WI38 (cell line): Measurements from ENCODE around the gene CELF2.

Experiments used
- H3K4me3 ChIP-seq: 2 replicates; pipeline ENCODE4 v1.5.1; 2011; ENCODE audit warnings: low read depth, mild to moderate bottlenecking, control low read depth, low read length
- CTCF ChIP-seq: IDR thresholded peaks from 2 replicates; pipeline ENCODE4 v1.5.1; 2012; ENCODE audit warnings: low read depth, mild to moderate bottlenecking, control low read depth, low read length

CELF2 gene

DNA sequence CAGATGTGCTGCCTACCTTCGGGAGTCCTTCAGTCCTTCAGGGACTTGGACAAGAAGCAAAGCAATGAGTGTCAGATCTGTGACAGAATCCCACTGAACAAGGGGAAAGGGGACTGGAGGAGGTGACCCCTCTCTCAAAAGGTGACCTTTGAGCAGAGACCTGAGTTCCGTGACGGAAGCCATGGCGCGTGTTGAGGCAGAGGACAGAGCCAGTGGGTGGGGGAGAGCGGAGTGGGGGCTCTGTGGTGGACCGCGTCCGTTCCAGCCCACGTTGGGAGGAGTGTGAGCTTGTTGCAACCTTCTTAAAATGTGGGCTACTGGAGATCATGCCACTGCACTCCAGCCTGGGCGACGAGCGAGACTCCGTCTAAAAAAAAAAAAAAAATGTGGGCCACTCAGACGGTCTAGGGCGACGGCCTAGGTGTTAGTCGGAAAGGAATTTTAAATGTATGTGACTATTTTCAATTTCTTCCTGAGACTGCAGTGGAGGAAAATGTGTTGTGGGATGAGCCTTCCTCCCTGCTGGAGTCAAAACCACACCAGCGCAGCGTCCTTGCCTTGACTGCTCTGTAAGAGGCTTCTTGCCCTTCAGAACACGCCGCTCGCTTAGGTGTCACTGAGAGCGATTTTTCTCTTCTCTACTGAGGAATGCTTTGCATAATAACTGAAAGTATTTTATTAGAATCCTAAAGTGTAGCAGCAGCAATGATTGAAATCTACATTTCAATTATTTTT is 272.7 kb downstream of the CELF2 start:
- TF ChIP-seq CTCF = no peak

DNA sequence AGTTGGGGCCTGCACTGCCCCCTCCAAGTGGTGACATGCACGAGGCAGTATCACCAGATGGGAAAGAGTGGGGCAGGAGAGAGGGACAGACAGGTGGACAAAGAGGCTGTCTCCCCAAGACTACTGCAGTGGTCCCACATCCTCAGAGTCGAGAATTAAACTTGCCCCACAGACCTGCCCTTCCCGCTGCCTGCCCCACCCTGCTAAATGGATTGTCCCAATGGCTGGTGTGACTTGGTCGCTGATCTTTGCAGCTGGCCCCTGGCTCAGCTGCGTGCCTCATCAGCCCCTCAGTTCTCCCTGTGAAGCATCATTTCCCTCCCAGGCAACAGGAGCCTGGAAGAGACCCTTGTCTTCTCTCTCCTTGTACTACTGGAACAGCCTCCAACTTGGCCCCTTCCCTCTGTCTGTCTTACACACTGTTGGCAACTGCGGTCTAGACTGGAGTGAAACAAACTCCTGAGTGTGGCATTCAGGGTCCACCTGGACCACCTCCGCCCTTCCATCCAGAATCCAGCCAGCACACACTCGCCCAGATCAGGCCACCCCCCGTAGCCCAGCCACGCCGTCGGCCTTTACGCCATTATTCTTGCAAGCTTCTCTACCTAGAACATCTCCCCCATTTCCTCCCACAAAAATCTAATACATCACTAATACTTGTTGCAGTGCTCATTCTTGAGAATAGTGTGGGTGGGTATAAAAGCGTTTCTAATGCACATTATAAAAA is 275.1 kb downstream of the CELF2 start:
- no peak overlapping the region for H3K4me3 ChIP-seq
- no peak for TF ChIP-seq CTCF

More for the DNA sequence above, 272.7 kb downstream of the CELF2 start:
- H3K4me3 ChIP-seq = no peak overlapping the region

GRCh38 chr10:11293332-11293731 is 275.7 kb downstream of the CELF2 start:
- no peak for TF ChIP-seq CTCF
- no peak overlapping the region for H3K4me3 ChIP-seq

GRCh38 chr10:11294831-11295450 is 277.3 kb downstream of the CELF2 start:
- TF ChIP-seq CTCF = no peak

DNA sequence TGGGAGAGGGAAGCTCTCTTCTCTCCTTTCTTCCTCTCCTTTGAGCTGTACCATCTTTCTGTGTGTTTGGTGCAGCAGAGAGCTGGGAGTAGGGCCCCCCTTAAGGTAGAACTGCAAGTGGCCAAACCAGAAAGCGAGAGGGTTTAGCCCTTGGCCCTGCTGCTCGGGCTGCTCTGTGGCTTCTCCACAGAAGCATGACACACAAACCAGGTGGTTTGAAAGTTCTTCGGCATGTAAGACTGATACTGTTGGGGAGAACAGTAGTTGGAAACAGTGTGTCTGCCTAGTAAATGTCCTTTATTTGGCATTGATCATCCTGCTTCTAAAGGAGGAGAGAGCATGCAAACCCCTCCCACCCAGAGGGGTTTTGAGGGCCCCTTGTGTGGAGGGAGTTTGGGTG is 277.8 kb downstream of the CELF2 start:
- H3K4me3 ChIP-seq = no peak overlapping the region
- no peak for TF ChIP-seq CTCF

More at GRCh38 chr10:11294831-11295450, 277.3 kb downstream of the CELF2 start:
- no peak overlapping the region for H3K4me3 ChIP-seq

GRCh38 chr10:11297136-11297535 is 279.5 kb downstream of the CELF2 start:
- TF ChIP-seq CTCF = no peak
- H3K4me3 ChIP-seq = no peak overlapping the region

DNA sequence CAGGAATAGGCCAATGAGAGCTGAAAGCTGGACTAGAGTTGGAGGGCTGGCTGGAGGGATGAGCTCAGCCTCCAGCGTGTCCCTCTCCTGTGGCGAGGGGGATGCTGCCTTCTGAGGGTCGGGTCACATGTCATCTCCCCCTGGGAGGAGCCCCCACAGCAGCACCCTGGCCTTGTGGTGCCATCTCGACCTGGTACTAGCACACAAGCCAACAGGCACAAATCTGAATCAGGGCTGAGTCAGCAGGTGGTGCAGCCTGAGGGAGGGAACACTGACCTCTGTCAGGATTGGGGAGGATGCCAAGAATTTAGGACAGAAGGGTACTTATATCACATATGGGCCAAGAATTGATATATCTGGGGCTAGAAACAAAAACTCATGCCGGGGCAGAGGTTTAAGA is 280.4 kb downstream of the CELF2 start:
- TF ChIP-seq CTCF = no peak
- no peak overlapping the region for H3K4me3 ChIP-seq
